Measurements from ENCODE around the gene JUNB. TPM values are rescaled to one million over a fixed set of nuclear protein-coding genes. Genes with fewer than 3 reads are reported as not detected.

Gene JUNB
- total and polyA plus RNA-seq, 2 of the 13 experiments (the other 11 are each of a cell fraction or from before 2014, with no cell fraction given), result 7.7 to 8.2 TPM

DNA sequence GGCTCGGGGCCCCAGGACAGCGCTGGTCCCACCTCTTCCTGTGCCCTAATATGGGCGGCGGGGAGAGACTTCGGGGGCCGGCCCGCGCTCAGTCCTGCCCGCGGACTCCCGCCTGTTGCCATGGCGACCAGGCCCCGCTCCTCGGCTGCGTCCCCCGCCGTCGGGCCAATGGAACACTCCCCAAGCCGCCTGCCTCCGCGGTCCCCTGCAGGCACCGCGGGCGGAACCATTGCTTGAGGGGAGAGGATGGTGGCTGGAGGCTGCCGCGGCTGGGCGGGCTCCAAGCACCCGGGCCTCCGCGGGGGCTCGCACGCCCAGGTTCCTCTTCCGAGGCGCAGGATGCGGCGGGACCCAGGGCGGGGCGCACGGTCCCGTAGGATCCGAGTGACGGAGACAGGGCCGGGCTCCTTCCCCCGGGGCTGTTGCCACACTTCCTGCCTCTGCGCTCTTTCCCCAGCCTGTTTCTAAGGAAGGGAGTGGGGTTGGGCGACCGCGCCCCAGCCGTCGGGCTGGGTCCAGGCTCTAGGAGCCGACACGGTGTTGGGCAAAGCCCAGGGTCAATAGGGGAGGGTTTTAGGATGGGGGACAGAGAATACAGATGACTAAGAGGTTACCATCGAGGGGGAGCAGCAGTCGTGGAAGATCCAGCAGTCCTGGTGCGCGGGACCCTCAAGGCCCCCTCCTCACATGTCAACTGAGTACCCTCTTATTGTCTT is 1.2 kb upstream of the JUNB start (continued):
- TF ChIP-seq, protein P1, sequence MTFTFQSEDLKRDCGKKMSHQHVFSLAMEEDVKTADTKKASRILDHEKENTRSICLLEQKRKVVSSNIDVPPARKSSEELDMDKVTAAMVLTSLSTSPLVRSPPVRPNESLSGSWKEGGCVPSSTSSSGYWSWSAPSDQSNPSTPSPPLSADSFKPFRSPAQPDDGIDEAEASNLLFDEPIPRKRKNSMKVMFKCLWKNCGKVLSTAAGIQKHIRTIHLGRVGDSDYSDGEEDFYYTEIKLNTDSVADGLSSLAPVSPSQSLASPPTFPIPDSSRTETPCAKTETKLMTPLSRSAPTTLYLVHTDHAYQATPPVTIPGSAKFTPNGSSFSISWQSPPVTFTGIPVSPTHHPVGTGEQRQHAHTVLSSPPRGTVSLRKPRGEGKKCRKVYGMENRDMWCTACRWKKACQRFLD (CRISPR knock-in tag; IDR thresholded peaks at IDR 0.05; ENCODE audit: borderline replicate concordance), result no peak
- no peak for TF ChIP-seq ZNF7 (CRISPR knock-in tag; IDR thresholded peaks at IDR 0.05)
- peak; percentile 75; the same call in 1 of the 2 replicates for TF ChIP-seq ZMAT3 (CRISPR knock-in tag; conservative IDR thresholded peaks at IDR 0.05)
- TF ChIP-seq, protein P2, sequence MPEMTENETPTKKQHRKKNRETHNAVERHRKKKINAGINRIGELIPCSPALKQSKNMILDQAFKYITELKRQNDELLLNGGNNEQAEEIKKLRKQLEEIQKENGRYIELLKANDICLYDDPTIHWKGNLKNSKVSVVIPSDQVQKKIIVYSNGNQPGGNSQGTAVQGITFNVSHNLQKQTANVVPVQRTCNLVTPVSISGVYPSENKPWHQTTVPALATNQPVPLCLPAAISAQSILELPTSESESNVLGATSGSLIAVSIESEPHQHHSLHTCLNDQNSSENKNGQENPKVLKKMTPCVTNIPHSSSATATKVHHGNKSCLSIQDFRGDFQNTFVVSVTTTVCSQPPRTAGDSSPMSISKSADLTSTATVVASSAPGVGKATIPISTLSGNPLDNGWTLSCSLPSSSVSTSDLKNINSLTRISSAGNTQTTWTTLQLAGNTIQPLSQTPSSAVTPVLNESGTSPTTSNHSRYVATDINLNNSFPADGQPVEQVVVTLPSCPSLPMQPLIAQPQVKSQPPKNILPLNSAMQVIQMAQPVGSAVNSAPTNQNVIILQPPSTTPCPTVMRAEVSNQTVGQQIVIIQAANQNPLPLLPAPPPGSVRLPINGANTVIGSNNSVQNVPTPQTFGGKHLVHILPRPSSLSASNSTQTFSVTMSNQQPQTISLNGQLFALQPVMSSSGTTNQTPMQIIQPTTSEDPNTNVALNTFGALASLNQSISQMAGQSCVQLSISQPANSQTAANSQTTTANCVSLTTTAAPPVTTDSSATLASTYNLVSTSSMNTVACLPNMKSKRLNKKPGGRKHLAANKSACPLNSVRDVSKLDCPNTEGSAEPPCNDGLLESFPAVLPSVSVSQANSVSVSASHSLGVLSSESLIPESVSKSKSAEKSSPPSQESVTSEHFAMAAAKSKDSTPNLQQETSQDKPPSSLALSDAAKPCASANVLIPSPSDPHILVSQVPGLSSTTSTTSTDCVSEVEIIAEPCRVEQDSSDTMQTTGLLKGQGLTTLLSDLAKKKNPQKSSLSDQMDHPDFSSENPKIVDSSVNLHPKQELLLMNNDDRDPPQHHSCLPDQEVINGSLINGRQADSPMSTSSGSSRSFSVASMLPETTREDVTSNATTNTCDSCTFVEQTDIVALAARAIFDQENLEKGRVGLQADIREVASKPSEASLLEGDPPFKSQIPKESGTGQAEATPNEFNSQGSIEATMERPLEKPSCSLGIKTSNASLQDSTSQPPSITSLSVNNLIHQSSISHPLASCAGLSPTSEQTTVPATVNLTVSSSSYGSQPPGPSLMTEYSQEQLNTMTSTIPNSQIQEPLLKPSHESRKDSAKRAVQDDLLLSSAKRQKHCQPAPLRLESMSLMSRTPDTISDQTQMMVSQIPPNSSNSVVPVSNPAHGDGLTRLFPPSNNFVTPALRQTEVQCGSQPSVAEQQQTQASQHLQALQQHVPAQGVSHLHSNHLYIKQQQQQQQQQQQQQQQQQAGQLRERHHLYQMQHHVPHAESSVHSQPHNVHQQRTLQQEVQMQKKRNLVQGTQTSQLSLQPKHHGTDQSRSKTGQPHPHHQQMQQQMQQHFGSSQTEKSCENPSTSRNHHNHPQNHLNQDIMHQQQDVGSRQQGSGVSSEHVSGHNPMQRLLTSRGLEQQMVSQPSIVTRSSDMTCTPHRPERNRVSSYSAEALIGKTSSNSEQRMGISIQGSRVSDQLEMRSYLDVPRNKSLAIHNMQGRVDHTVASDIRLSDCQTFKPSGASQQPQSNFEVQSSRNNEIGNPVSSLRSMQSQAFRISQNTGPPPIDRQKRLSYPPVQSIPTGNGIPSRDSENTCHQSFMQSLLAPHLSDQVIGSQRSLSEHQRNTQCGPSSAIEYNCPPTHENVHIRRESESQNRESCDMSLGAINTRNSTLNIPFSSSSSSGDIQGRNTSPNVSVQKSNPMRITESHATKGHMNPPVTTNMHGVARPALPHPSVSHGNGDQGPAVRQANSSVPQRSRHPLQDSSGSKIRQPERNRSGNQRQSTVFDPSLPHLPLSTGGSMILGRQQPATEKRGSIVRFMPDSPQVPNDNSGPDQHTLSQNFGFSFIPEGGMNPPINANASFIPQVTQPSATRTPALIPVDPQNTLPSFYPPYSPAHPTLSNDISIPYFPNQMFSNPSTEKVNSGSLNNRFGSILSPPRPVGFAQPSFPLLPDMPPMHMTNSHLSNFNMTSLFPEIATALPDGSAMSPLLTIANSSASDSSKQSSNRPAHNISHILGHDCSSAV (CRISPR knock-in tag; IDR thresholded peaks at IDR 0.05; ENCODE audit: borderline replicate concordance), result no peak
- TF ChIP-seq ZSCAN20 (CRISPR knock-in tag; IDR thresholded peaks at IDR 0.05; ENCODE audit: borderline replicate concordance), result no peak
- TF ChIP-seq GATA4 (IDR thresholded peaks at IDR 0.05; ENCODE audit: borderline replicate concordance, low read depth), result no peak
- TF ChIP-seq SIX1 (CRISPR knock-in tag; IDR thresholded peaks at IDR 0.05; ENCODE audit: borderline replicate concordance), result no peak
- TF ChIP-seq MTA1 (CRISPR knock-in tag; IDR thresholded peaks at IDR 0.05; ENCODE audit: borderline replicate concordance), result no peak
- TF ChIP-seq HNF4G (IDR thresholded peaks at IDR 0.05; ENCODE audit: borderline replicate concordance, low read depth, low read length), result no peak
- TF ChIP-seq HNF4G (CRISPR knock-in tag; IDR thresholded peaks at IDR 0.05; ENCODE audit: borderline replicate concordance, low read depth), result no peak
- no peak for TF ChIP-seq PHF5A (CRISPR knock-in tag; IDR thresholded peaks at IDR 0.05; ENCODE audit: low read depth, unreplicated experiment)
- TF ChIP-seq ZBTB8A (CRISPR knock-in tag; IDR thresholded peaks at IDR 0.05; ENCODE audit: borderline replicate concordance, low read depth), result peak; percentile 100
- no peak for TF ChIP-seq RORA (CRISPR knock-in tag; IDR thresholded peaks at IDR 0.05)
- TF ChIP-seq, protein P3, sequence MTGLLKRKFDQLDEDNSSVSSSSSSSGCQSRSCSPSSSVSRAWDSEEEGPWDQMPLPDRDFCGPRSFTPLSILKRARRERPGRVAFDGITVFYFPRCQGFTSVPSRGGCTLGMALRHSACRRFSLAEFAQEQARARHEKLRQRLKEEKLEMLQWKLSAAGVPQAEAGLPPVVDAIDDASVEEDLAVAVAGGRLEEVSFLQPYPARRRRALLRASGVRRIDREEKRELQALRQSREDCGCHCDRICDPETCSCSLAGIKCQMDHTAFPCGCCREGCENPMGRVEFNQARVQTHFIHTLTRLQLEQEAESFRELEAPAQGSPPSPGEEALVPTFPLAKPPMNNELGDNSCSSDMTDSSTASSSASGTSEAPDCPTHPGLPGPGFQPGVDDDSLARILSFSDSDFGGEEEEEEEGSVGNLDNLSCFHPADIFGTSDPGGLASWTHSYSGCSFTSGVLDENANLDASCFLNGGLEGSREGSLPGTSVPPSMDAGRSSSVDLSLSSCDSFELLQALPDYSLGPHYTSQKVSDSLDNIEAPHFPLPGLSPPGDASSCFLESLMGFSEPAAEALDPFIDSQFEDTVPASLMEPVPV (CRISPR knock-in tag; IDR thresholded peaks at IDR 0.05), result no peak; the same call in 1 of the 2 replicates
- no peak for TF ChIP-seq ZNF569 (CRISPR knock-in tag; IDR thresholded peaks at IDR 0.05; ENCODE audit: borderline replicate concordance)
- TF ChIP-seq CBX1 (IDR thresholded peaks at IDR 0.05; ENCODE audit: low read depth), result no peak
- TF ChIP-seq AGO2 (optimal IDR thresholded peaks at IDR 0.05; ENCODE audit: low read depth, low read length), result peak; percentile 50
- TF ChIP-seq RARG (CRISPR knock-in tag; IDR thresholded peaks at IDR 0.05; ENCODE audit: low read depth), result no peak
- TF ChIP-seq ZNF367 (CRISPR knock-in tag; IDR thresholded peaks at IDR 0.05; ENCODE audit: borderline replicate concordance), result no peak

Measured in HepG2 (cell line).